SK-N-MC (cell line): ENCODE data around the gene CCDC17.

Experiments
- EZH2 ChIP-seq: fragments of 200-600 bp; sonication (generic); IDR thresholded peaks from one replicate; pipeline ENCODE4 v1.6.1; 2017; ENCODE audit warnings: antibody characterized with exemption
- FOXP2 ChIP-seq: optimal IDR thresholded peaks from 2 replicates; pipeline ENCODE3; 2011; ENCODE audit warnings: mild to moderate bottlenecking, moderate library complexity; ENCODE audit not compliant: insufficient read depth; ENCODE audit errors: extremely low read length, control extremely low read depth
- POLR2AphosphoS5 ChIP-seq: IDR thresholded peaks from 2 replicates; pipeline ENCODE4 v1.6.1; 2012; ENCODE audit warnings: mild to moderate bottlenecking, low read depth, low read length, borderline replicate concordance

GRCh38 chr1:45647248-45648021 lies 23.6 kb upstream of the CCDC17 start:
- no peak for TF ChIP-seq POLR2AphosphoS5
- TF ChIP-seq EZH2 = no peak
- no peak for TF ChIP-seq FOXP2
